Measurements from ENCODE around the gene STOX2.

GRCh38 chr4:183876268-183876934 lies 28.7 kb upstream of the STOX2 start:
- TF ChIP-seq CTCF (IDR thresholded peaks at IDR 0.05) (no peak), POLR2A (IDR thresholded peaks at IDR 0.05) (no peak)

Data from Peyer's patch (tissue), 4 donors.